ENCODE results near the gene ARL5B. TPM values are rescaled to one million over a fixed set of nuclear protein-coding genes. Genes with fewer than 3 reads are reported as not detected.

Gene ARL5B
- total and polyA plus RNA-seq, 2 of the 4 experiments (the other 2 are of a cell fraction), result 5.9 to 12.0 TPM

DNA sequence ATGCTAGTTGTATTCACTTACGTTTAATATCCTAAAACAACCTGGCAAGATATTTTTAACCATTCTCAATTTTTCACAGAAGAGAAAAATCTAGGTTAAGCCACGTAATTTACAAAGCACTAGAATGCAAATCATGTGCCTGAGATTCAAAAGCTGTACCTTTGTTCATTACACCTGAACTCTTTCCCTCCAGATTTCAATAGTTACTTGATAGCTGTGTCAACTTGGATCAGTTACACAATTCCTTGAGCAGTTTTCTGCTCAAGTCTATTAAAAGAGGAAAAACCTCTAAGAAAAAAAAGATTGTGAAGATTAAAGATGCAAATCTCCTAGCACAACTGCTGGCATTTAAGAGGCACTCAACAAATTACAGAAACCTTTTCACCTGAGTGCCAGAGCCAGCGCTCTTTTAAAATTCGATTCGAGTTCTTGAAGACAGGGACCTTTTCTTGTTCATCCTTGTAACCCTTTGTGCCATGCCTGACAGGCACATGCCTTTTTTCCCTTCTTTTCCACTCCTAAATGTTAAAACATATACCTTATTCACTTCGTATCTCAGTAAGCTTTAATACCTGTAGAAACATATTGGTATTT is 8.7 kb upstream of the ARL5B start:
- BruUV-seq (replicated peaks), result no TSS peak
- in situ Hi-C loops (cut with MboI; ENCODE audit: low sequenced_read_pairs), result no loop called here
- Histone ChIP-seq H3K18ac (ENCODE audit: low read depth, low read length) (no peak overlapping the region), H4K8ac (ENCODE audit: low read depth in 2 of 2, low read length in 2 of 2) (peak overlapping the region; percentile 97 to 98; a peak in 3 of 4 replicates), H2AK9ac (replicated peaks; ENCODE audit: low read depth, low read length, poor library complexity) (no peak overlapping the region), H4K5ac (ENCODE audit: low read depth, low read length) (no peak overlapping the region; the same call in 1 of the 2 replicates), H4K91ac (ENCODE audit: insufficient read depth, low read depth, low read length) (no peak overlapping the region), H2AK5ac (ENCODE audit: low read depth, low read length) (no peak overlapping the region), H2BK20ac (ENCODE audit: low read depth, low read length) (no peak overlapping the region), H2BK120ac (ENCODE audit: low read depth, low read length) (no peak overlapping the region), H3K9ac (ENCODE audit: low read depth, low read length) (peak overlapping the region; percentile 92), H3K14ac (replicated peaks; ENCODE audit: low read depth, low read length) (peak overlapping the region; percentile 62; the same call in 1 of the 2 replicates), H3K27me3 (ENCODE audit: control insufficient read depth, insufficient read depth, low read length) (no peaks in the 10 kb centered on the region), H4K20me1 (ENCODE audit: insufficient read depth, low read length) (no peaks in the 10 kb centered on the region), H3K79me1 (ENCODE audit: low read depth in 1 of 2, low read length in 2 of 2) (peaks cover 13 to 24% of the 10 kb centered on the region in 2 experiments), H2BK15ac (ENCODE audit: low read depth, low read length) (no peak overlapping the region), H3K9me1 (ENCODE audit: insufficient read depth, low read length) (no peaks in the 10 kb centered on the region), H3K4me2 (ENCODE audit: low read depth, low read length) (peak overlapping the region; percentile 81), H3K4ac (ENCODE audit: low read depth, low read length) (peak overlapping the region; percentile 24; the same call in 1 of the 2 replicates), H3K36me3 (ENCODE audit: control insufficient read depth, insufficient read depth, low read length) (no peaks in the 10 kb centered on the region), H3K27ac (ENCODE audit: insufficient read depth, low read length) (no peak overlapping the region), H3K23ac (ENCODE audit: low read depth, low read length) (peak overlapping the region; percentile 90; the same call in 1 of the 2 replicates), H3K9me3 (ENCODE audit: control insufficient read depth, insufficient read depth, low read length) (no peaks in the 10 kb centered on the region), H3K4me3 (ENCODE audit: insufficient read depth, low read depth, low read length) (peak overlapping the region; percentile 93), H3K56ac (ENCODE audit: extremely low read depth, insufficient read depth, low read length) (peak overlapping the region; percentile 22; the same call in 1 of the 2 replicates), H2BK5ac (ENCODE audit: low read depth, low read length, poor library complexity, severe bottlenecking) (no peak overlapping the region), H2AFZ (replicated peaks; ENCODE audit: low read length, poor library complexity) (no peak overlapping the region), H3K4me1 (ENCODE audit: control insufficient read depth, insufficient read depth, low read length) (no peaks in the 10 kb centered on the region)
- ATAC-seq (ENCODE audit: low read depth) (no peak), DNase-seq (no peak)
- POLR2A ChIA-PET (ENCODE audit: unreplicated experiment), result no interaction called here
- WGBS, 2 experiments (ENCODE audit: extremely low coverage in 2 of 2, insufficient read length in 1 of 2), result no CpG with 5 or more reads among the region's 6 CpGs
- dilution Hi-C loops (cut with HindIII; ENCODE audit: low sequenced_read_pairs, unreplicated experiment), result no loop called here
- intact Hi-C loops (cut with micrococcal nuclease), result loop anchor here (5.0 kb wide), 1 partner anchor 308 kb away; no protein-coding TSS in a partner anchor
- CTCF ChIA-PET, result no interaction called here
- TF ChIP-seq MXI1 (IDR thresholded peaks at IDR 0.05; ENCODE audit: borderline replicate concordance, low read depth, low read length) (no peak), CEBPB (IDR thresholded peaks at IDR 0.05; ENCODE audit: low read depth, low read length) (0 out of 2 replicates have a peak, but pooled peaks have one; percentile 8), NFE2L2 (IDR thresholded peaks at IDR 0.05; ENCODE audit: low read depth, low read length) (no peak), FOS (IDR thresholded peaks at IDR 0.05; ENCODE audit: low read depth, low read length) (no peak)

Measured in IMR-90 (cell line).